Measurements from ENCODE around the gene ZNF385B.

GRCh38 chr2:179545024-179545423 lies 316.4 kb downstream of the ZNF385B start:
- TF ChIP-seq ELF4 (CRISPR knock-in tag; IDR thresholded peaks at IDR 0.05; ENCODE audit: low read depth) (no peak), E2F4 (CRISPR knock-in tag; IDR thresholded peaks at IDR 0.05; ENCODE audit: borderline replicate concordance, low read depth) (no peak)
- TF ChIP-seq, protein P1, sequence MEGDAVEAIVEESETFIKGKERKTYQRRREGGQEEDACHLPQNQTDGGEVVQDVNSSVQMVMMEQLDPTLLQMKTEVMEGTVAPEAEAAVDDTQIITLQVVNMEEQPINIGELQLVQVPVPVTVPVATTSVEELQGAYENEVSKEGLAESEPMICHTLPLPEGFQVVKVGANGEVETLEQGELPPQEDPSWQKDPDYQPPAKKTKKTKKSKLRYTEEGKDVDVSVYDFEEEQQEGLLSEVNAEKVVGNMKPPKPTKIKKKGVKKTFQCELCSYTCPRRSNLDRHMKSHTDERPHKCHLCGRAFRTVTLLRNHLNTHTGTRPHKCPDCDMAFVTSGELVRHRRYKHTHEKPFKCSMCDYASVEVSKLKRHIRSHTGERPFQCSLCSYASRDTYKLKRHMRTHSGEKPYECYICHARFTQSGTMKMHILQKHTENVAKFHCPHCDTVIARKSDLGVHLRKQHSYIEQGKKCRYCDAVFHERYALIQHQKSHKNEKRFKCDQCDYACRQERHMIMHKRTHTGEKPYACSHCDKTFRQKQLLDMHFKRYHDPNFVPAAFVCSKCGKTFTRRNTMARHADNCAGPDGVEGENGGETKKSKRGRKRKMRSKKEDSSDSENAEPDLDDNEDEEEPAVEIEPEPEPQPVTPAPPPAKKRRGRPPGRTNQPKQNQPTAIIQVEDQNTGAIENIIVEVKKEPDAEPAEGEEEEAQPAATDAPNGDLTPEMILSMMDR (IDR thresholded peaks at IDR 0.05): no peak
- TF ChIP-seq, protein P2, sequence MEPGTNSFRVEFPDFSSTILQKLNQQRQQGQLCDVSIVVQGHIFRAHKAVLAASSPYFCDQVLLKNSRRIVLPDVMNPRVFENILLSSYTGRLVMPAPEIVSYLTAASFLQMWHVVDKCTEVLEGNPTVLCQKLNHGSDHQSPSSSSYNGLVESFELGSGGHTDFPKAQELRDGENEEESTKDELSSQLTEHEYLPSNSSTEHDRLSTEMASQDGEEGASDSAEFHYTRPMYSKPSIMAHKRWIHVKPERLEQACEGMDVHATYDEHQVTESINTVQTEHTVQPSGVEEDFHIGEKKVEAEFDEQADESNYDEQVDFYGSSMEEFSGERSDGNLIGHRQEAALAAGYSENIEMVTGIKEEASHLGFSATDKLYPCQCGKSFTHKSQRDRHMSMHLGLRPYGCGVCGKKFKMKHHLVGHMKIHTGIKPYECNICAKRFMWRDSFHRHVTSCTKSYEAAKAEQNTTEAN (CRISPR knock-in tag; IDR thresholded peaks at IDR 0.05): no peak
